ENCODE data around the gene ALG8. TPM values are rescaled to one million over a fixed set of nuclear protein-coding genes. Genes with fewer than 3 reads are reported as not detected.

The ALG8 gene
- total RNA-seq, 4 donors from 2014 or later, result 14.8 to 21.6 (median 15.8) TPM

DNA sequence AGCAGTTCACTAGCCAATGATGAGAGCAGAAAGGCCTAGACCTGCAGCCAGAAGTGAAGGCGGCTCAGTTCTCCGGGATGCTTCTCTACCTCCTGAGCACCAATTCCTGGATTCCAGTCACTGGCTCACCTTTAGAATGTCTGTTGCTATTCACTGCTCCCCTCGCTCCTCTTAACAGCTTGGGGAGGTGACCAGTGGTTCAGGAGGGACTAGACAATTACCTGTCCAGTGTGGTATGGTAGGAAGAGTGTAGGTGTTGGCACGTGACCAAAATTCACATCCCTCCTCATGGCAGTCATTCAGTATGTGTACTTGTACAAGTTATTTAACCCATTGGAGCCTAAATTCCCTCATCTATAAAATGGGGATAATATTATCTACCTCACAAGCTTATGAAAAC, 71.7 kb downstream of the ALG8 start:
- TF ChIP-seq EP300 (IDR thresholded peaks at IDR 0.05) (no peak), POLR2A (IDR thresholded peaks at IDR 0.05) (no peak), POLR2AphosphoS5 (IDR thresholded peaks at IDR 0.05) (no peak)
- TF ChIP-seq, protein P1, sequence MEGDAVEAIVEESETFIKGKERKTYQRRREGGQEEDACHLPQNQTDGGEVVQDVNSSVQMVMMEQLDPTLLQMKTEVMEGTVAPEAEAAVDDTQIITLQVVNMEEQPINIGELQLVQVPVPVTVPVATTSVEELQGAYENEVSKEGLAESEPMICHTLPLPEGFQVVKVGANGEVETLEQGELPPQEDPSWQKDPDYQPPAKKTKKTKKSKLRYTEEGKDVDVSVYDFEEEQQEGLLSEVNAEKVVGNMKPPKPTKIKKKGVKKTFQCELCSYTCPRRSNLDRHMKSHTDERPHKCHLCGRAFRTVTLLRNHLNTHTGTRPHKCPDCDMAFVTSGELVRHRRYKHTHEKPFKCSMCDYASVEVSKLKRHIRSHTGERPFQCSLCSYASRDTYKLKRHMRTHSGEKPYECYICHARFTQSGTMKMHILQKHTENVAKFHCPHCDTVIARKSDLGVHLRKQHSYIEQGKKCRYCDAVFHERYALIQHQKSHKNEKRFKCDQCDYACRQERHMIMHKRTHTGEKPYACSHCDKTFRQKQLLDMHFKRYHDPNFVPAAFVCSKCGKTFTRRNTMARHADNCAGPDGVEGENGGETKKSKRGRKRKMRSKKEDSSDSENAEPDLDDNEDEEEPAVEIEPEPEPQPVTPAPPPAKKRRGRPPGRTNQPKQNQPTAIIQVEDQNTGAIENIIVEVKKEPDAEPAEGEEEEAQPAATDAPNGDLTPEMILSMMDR (IDR thresholded peaks at IDR 0.05), result no peak
- 79 to 94% methylated on average over 3 of the region's 4 CpGs for WGBS, 2 donors (ENCODE audit: low coverage in 1 of 2)
- Histone ChIP-seq H3K4me1 (peaks cover 0 to 6% (median 0%) of the 10 kb centered on the region in 3 donors), H3K36me3 (peaks cover 0 to 56% of the 10 kb centered on the region in 2 donors), H3K27ac (no peak overlapping the region), H3K4me3 (no peak overlapping the region), H3K9me3 (no peaks in the 10 kb centered on the region), H3K27me3 (no peaks in the 10 kb centered on the region)
- no peak for ATAC-seq

GRCh38 chr11:78066471-78066870, 73.0 kb downstream of the ALG8 start:
- Histone ChIP-seq H3K27ac (no peak overlapping the region), H3K27me3 (no peaks in the 10 kb centered on the region), H3K4me1 (peaks cover 0 to 11% (median 0%) of the 10 kb centered on the region in 3 donors), H3K9me3 (no peaks in the 10 kb centered on the region), H3K36me3 (peaks cover 0 to 45% of the 10 kb centered on the region in 2 donors), H3K4me3 (no peak overlapping the region)
- no peak for ATAC-seq
- 70 to 86% methylated on average over 2 of the region's 2 CpGs for WGBS, 2 donors (ENCODE audit: low coverage in 1 of 2)
- TF ChIP-seq POLR2AphosphoS5 (IDR thresholded peaks at IDR 0.05) (no peak), EP300 (IDR thresholded peaks at IDR 0.05) (no peak), POLR2A (IDR thresholded peaks at IDR 0.05) (no peak)
- TF ChIP-seq, protein P1 (IDR thresholded peaks at IDR 0.05), result no peak

GRCh38 chr11:78065203-78065602, 74.2 kb downstream of the ALG8 start:
- ATAC-seq, result no peak
- 86 to 89% methylated on average over 1 to 2 of the region's 2 CpGs for WGBS, 2 donors (ENCODE audit: low coverage in 1 of 2)
- H3K27me3 ChIP-seq, result no peaks in the 10 kb centered on the region
- H3K4me1 ChIP-seq, result peaks cover 0 to 19% (median 0%) of the 10 kb centered on the region in 3 donors
- H3K9me3 ChIP-seq, result no peaks in the 10 kb centered on the region
- H3K36me3 ChIP-seq, result peaks cover 0 to 32% of the 10 kb centered on the region in 2 donors
- H3K4me3 ChIP-seq, result no peak overlapping the region
- no peak overlapping the region for H3K27ac ChIP-seq
- TF ChIP-seq, protein P1 (IDR thresholded peaks at IDR 0.05), result no peak
- no peak for TF ChIP-seq POLR2AphosphoS5 (IDR thresholded peaks at IDR 0.05)
- TF ChIP-seq EP300 (IDR thresholded peaks at IDR 0.05), result no peak
- no peak for TF ChIP-seq POLR2A (IDR thresholded peaks at IDR 0.05)

DNA sequence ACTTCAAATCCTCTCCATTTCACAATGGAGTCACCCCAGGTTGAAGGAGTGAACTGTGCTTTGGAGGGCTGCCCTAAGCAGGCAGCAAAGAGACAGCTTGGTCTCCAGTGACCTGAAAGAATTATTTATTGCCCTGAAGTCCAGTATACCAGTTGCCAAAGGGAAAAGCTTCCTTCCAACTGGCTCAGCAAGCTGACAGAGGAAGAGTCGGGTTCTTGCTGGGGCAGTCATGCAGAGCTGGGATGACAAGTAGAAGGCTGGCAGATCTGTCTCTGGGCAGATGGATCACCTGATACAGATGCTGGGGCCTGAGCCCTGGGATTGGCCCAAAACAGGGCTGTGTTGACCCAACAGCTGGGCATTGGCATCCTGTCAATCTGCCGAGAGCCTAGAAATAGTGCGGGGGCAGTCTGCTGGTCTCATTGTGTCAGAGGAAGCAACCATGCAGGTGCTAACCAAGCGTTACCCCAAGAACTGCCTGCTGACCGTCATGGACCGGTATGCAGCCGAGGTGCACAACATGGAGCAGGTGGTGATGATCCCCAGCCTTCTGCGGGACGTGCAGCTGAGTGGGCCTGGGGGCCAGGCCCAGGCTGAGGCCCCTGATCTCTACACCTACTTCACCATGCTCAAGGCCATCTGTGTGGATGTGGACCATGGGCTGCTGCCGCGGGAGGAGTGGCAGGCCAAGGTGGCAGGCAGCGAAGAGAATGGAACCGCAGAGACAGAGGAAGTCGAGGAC, 75.8 kb downstream of the ALG8 start, which contains the start of gene THRSP:
TSS of gene THRSP (plus strand) at position 422 of the 742 bp plus-strand sequence. CDS start at position 443, 21 bp downstream.
- WGBS, 2 donors (ENCODE audit: low coverage in 1 of 2), result 100% methylated on average over 2 to 5 of the region's 14 CpGs
- no peak within 1 kb of the TSS for H3K4me3 ChIP-seq
- ATAC-seq, result no peak

More for the DNA sequence above, 75.8 kb downstream of the ALG8 start, which contains the start of gene THRSP:
- peak; percentile 10 for TF ChIP-seq POLR2AphosphoS5 (IDR thresholded peaks at IDR 0.05)
- TF ChIP-seq, protein P1 (IDR thresholded peaks at IDR 0.05), result no peak
- Histone ChIP-seq H3K9me3 (no peaks in the 10 kb centered on the region), H3K4me1 (peaks cover 0 to 13% (median 0%) of the 10 kb centered on the region in 3 donors), H3K36me3 (peaks cover 0 to 16% of the 10 kb centered on the region in 2 donors), H3K27me3 (no peaks in the 10 kb centered on the region), H3K27ac (no peak within 1 kb of the TSS)
